GM19238 (cell line): ENCODE measurements around the gene ABCA6.
"Not testable (repeated sequence)": the region's sequence is repeated elsewhere in the genome, so short reads cannot be mapped to it uniquely, and the experiment has no call there.

Source experiments
- DNase-seq: peaks from one replicate; pipeline ENCODE4 v3.0.0; 2011; ENCODE audit warnings: low spot score; ENCODE audit not compliant: insufficient read length

Gene ABCA6

GRCh38 chr17:69141431-69142174, at the start of gene ABCA6:
TSS of gene ABCA6 (minus strand) at chr17:69141895. CDS start at chr17:69140703, 1,192 bp downstream.
- no peak for DNase-seq

DNA sequence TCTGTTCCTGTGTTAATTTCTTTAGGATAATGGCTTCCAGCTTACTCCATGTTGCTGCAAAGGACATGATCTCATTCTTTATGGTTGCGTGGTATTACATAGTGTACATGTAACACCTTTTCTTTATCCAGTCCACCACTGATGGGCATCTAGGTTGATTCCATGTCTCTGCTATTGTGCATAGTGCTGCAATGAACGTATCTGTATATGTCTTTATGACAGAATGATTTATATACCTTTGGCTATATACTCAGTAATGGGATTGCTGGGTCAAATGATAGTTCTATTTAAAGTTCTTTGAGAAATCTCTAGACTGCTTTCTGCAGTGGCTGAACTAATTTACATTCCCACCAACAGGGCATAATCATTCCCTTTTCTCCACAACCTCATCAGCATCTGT, 47.1 kb upstream of the ABCA6 start:
- no peak for DNase-seq

DNA sequence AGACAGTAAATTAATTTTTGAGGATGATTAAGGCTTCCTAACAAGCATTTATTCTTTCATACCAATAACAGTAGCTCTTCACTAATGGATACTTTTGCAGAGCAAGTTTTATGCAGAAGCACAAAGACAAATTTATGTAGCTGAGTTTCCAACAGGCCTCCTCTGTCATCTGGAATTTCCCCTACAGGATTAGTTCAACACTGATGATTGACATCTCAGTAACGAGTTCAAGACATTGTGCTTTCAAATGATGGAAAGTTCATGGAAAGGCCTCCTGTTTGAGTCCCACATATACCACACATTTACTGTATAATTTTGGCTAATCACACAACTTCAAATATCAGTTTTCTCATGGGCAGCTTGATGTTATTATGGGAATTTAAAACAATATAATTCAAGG, 46.4 kb upstream of the ABCA6 start:
- no peak for DNase-seq

GRCh38 chr17:69187294-69187693, 45.6 kb upstream of the ABCA6 start:
- DNase-seq: no peak

GRCh38 chr17:69179227-69179952, 37.7 kb upstream of the ABCA6 start:
- no peak for DNase-seq

DNA sequence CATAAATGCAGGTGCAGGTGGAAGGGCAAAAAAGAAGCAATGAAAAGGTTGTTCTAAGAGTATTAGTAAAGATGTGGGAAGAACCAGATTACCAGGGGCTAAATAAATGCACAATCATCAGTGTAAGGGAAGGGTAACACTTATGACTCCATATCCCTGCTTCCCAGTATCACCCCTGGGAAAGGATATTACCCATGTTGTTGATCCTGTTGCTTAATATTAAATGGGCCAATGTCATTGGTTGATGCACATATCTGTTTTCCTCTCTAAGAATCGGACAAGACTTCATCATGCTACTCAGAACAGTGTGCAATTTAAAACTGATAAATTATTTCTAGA, 34.7 kb upstream of the ABCA6 start:
- DNase-seq: no peak

GRCh38 chr17:69175625-69176456, 34.1 kb upstream of the ABCA6 start:
- DNase-seq: no peak

DNA sequence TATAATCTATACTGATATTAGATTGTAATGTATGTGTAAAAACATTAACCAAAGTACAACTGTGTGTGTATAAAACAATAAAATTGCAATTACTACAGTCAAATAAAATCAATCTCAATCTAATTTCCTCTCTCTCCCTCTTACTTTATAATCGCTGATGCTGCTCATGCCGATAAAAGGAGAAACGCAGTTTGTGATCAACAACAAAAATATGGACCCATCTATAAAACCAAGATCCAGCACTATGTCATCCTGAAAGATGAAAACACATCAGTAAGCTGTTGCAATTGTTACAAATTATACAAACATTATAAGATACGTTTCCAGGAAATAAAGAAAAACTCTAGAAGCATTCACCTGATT, 33.5 kb upstream of the ABCA6 start:
- DNase-seq: no peak

DNA sequence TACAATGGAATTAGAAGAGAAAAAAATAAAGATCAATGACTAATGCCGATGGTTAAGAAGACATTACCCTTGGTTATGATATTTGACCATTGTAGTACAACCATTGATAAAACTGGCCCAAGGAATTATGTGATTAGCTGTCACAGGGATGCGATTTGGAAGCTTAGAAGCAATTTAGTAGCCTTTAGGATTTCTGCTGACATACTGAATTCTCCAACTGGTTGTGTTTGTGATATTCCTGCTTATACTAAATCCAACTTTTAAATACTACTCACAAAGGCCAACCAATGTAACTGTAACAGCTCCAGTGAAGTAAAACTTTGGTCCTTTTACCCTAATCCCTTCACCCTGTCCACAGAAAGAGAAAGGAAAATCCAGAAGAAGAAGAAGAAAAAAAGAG, 31.4 kb upstream of the ABCA6 start:
- no peak for DNase-seq

DNA sequence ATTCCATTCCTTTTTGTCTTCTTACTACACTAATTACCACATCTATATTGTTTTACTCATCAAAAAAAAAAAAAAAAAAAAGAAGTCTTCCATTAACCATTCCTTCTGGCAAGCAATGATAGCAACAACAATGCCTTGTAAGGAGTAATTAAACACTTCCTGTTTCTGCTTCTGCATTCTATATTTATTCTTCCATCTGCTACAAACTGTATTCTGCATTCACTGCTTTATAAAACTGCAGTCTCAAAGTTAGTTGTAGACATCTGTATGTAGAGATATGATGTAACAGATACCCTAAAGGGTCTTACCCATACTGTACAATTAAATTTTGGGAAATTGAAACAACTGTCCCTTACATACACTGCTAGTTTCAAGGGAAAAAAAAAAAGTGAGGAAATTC, 28.7 kb upstream of the ABCA6 start:
- DNase-seq: no peak

DNA sequence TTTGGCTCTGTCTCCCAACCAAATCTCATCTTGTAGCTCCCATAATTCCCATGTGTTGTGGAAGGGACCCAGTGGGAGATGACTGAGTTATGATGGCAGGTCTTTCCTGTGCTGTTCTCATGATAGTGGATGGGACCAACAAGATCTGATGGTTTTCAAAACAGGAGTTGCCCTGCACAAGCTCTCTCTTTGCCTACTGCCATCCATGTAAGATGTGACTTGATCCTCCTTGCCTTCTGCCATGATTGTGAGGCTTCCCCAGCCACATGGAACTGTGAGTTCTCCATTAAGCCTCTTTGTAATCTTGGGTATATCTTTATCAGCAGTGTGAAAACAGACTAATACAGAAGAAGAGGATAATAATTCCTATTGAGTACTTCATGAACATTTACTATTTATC, 26.9 kb upstream of the ABCA6 start:
- not testable (repeated sequence) for DNase-seq

DNA sequence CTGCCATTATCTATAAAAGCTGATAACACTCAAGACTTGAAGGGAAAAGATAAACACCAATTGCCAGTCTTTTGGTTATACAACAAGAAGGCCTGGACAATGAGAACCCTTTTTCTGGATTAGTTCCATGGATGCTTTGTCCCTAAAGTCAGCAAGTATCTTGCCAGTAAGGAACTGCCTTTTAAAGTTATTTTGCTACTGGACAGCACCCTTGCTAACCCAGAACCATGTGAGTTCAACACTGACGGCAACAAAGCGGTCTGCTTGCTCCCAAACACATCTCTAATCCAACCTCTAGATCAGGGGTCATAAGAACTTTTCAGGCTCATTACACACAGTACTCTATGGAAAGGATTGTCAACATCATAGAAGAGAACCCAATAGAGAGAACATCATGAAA, 25.3 kb upstream of the ABCA6 start:
- DNase-seq: no peak

- no peak for DNase-seq
Observed at GRCh38 chr17:69164206-69164605, 22.5 kb upstream of the ABCA6 start.

DNA sequence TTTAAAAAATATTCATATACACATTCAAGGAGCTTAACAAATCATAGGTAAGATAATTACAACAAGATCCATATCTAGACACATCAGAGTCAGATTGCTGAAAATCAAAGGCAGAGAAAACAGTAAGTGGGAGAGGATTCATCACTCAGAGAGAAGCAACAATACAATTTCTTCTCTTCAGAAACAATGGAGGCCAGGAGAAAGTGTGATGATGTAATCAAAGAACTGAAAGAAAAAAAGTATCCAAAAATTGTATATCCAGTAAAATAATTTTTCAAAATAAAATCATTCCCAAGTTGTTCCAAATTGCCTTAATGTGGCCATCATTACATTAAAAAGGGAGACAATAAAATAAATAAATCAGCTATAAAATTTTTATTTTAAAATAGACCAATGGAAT, 17.7 kb upstream of the ABCA6 start:
- DNase-seq: no peak

DNA sequence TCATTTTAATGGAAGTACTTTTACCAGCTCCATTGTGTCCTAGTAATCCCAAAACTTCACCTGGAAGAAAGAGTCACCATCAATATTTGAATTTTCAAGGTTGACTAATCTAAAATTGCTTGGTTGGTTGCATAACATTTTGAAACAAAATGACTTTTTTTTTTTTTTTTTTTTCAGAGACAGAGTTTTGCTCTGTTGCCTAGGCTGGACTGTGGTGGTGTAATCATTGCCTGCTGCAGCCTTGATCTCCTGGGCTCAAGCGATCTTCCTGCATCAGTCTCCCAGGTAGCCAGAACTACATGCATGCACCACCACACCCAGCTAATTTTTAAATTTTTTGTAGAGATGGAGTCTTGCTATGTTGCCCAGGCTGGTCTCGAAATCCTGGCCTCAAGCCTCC, 12.6 kb upstream of the ABCA6 start:
- DNase-seq: no peak

DNA sequence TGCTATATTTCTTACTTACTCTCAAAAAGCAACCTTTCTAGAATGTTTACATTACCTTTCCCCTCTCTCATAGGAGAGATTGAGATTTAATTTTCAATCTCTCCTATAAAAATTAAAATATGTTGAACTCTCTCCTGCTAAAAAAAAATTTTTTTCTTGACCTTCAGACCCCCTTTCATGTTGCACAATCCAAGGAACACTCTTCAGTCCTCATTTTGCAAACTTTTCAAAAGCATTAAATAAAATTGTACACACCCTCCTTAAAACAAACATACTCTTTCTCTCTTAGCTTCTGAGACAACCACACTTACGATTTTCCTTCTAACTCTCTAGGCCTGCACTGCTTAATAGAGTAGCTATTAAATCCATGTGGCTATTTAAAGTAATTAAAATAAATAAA, 8.6 kb upstream of the ABCA6 start:
- no peak for DNase-seq

GRCh38 chr17:69147460-69147859, 5.8 kb upstream of the ABCA6 start:
- no peak for DNase-seq

DNA sequence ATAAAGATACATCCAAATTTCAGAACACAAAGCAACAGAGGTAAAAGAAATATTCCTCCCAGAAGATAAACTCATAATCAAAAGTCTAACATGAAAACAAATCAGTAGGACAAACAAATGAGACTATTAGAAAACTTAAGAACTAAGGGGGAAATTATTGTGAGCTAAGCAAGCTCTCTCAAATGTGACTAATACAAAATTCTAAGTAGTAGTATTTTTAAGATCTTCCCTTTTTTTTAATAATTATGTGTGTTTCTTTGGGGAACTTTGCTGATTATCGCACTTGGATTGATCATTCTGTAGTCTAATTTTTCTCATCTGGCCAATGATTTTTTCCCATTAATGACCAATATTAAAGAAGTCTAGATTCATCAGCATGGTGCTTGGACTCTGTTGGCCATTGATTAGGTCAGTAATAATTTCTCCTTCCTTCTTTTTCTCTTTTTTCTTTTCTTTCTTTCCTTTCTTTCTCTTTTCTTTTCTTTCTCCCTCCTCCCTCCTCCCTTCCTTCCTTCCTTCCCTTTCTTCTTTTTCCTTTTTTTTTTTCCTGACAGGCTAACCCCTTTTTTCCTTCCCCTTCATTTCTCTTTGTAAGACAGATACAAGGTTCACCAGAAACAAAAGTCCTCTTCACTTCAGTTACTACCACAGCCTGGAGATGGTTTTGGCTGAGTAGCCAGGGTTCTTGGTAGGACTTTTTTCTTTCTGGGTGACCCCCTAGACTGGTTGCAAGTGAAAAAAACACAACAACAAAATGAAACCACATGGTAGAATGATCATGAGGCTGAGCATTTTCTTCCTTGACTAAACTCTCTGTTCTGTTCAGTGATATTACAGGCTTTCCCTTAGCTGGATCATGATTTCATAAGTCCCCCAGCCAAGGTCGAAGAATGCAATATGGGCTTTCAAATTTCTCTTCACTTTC, 2.9 kb upstream of the ABCA6 start:
- DNase-seq: no peak

- DNase-seq: no peak
Observed at GRCh38 chr17:69143683-69144231, 2.1 kb upstream of the ABCA6 start.

GRCh38 chr17:69143151-69143550, 1.5 kb upstream of the ABCA6 start:
- no peak for DNase-seq
